Natural killer cell (primary cell): ENCODE results near the gene RHOBTB1. TPM values are rescaled to one million over a fixed set of nuclear protein-coding genes. Genes with fewer than 3 reads are reported as not detected.

Source experiments
- ATAC-seq, 3 donors: fragments of 150-1000 bp in 2 of 3; fragments of 200-7000 bp in 1 of 3; cut with Tn5 transposase; 1 replicate in 1 of 3; 2 replicates in 2 of 3; pipeline ENCODE4 v1.10.0; 2021; ENCODE audit warnings: mild to moderate bottlenecking in 2 of 3, moderate library complexity in 2 of 3
- DNase-seq, 2 donors: peaks; one replicate each; pipeline versions ENCODE4 v3.0.0 to v3.0.0-alpha.2; 2013 to 2021; ENCODE audit warnings: mixed read lengths in 1 of 2
- H3K27ac ChIP-seq: one replicate; pipeline ENCODE4 v1.5.1; 2013; ENCODE audit warnings: mild to moderate bottlenecking, low read length
- H3K27me3 ChIP-seq: one replicate; pipeline ENCODE4 v1.6.1; 2013; ENCODE audit warnings: low read length; ENCODE audit not compliant: control insufficient read depth, insufficient read depth
- H3K36me3 ChIP-seq: one replicate; pipeline ENCODE4 v1.6.1; 2013; ENCODE audit warnings: low read length; ENCODE audit not compliant: control insufficient read depth, insufficient read depth
- H3K4me1 ChIP-seq: one replicate; pipeline ENCODE4 v1.6.1; 2013; ENCODE audit warnings: low read length; ENCODE audit not compliant: control insufficient read depth, insufficient read depth
- H3K4me3 ChIP-seq: one replicate; pipeline ENCODE4 v1.5.1; 2013; ENCODE audit warnings: low read length
- H3K9me3 ChIP-seq: one replicate; pipeline ENCODE4 v1.6.1; 2013; ENCODE audit warnings: low read length; ENCODE audit not compliant: control insufficient read depth, insufficient read depth
- H3K27ac Mint-ChIP-seq, 2 donors: one replicate each; pipeline ENCODE4 v1.8.0; 2022; ENCODE audit warnings: mild to moderate bottlenecking in 2 of 2, mixed read lengths in 2 of 2, moderate library complexity in 1 of 2
- H3K27me3 Mint-ChIP-seq, 2 donors: one replicate each; pipeline ENCODE4 v1.8.0; 2022; ENCODE audit warnings: low read depth in 2 of 2, mixed read lengths in 2 of 2
- H3K36me3 Mint-ChIP-seq: one replicate; pipeline ENCODE4 v1.8.0; 2022; ENCODE audit warnings: mixed read lengths
- H3K4me1 Mint-ChIP-seq, 2 donors: one replicate each; pipeline ENCODE4 v1.8.0; 2022; ENCODE audit warnings: mixed read lengths in 2 of 2
- H3K4me3 Mint-ChIP-seq: one replicate; pipeline ENCODE4 v1.8.0; 2022; ENCODE audit warnings: mild to moderate bottlenecking, moderate library complexity, mixed read lengths
- H3K9me3 Mint-ChIP-seq, 2 donors: one replicate each; pipeline ENCODE4 v1.8.0; 2022; ENCODE audit warnings: mixed read lengths in 2 of 2
- CTCF ChIP-seq: fragments of 200-600 bp; IDR thresholded peaks from one replicate; pipeline ENCODE4 v1.8.0; 2022; ENCODE audit warnings: antibody characterized with exemption
- WGBS: methylation state at CpG from one replicate; pipeline ENCODE4 v1.1.7; 2013; ENCODE audit warnings: missing lambda C conversion rate; ENCODE audit not compliant: insufficient coverage; 5-methylcytosine and 5-hydroxymethylcytosine counted together
- intact Hi-C: fragments of 100-400 bp; cut with micrococcal nuclease; formaldehyde crosslinking; loops from one replicate; pipeline ENCODE4 v1.14.2; 2022
- total RNA-seq, 4 donors: library from RNA; stranded (reverse); fragments of 120-200 nt in 1 of 4; gene quantifications; one replicate each; pipeline versions ENCODE4 v1.2.3 to v1.2.4, GENCODE V29; 2013 to 2022

Gene RHOBTB1
- total RNA-seq, 3 donors from 2014 or later (not counting 1 experiment from before 2014, with no cell fraction given) = 0.97 to 1.9 (median 1.1) TPM

GRCh38 chr10:60960913-60961312 is 16.9 kb upstream of the RHOBTB1 start:
- Histone ChIP-seq H3K27ac (no peak overlapping the region), H3K4me3 (no peak overlapping the region), H3K36me3 (no peaks in the 10 kb centered on the region), H3K4me1 (no peaks in the 10 kb centered on the region), H3K9me3 (no peaks in the 10 kb centered on the region), H3K27me3 (no peaks in the 10 kb centered on the region)
- Mint-ChIP-seq H3K9me3 (no peaks in the 10 kb centered on the region), H3K4me3 (no peak overlapping the region), H3K27ac (no peak overlapping the region), H3K4me1 (no peaks in the 10 kb centered on the region), H3K36me3 (no peaks in the 10 kb centered on the region), H3K27me3 (peaks cover 2 to 16% of the 10 kb centered on the region in 2 donors)
- intact Hi-C loops = no loop called here
- no CpG with 5 or more reads among the region's 1 CpG for WGBS
- no peak for TF ChIP-seq CTCF
- ATAC-seq = no peak
- DNase-seq = no peak

DNA sequence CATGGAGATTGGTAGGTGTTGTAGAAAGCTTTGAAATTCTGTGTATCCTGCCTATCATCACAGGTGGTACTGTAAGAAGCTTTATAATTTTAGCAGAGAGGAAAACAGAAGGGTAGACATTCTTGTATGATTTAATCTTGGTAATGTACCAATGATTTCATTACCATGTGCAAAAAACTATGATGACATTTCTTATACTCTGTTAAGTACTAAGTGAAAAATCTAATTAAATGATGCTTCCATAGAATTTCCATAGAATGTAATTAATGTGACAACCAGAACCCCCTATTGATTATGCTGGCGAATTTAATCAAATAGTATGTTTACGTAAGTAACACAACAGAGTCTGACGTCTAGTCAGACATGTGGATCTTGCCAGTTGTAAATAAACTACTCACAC is 16.0 kb upstream of the RHOBTB1 start:
- H3K4me1 Mint-ChIP-seq = no peaks in the 10 kb centered on the region
- no peaks in the 10 kb centered on the region for H3K9me3 Mint-ChIP-seq
- no peaks in the 10 kb centered on the region for H3K36me3 Mint-ChIP-seq
- H3K4me3 ChIP-seq = no peak overlapping the region
- H3K4me3 Mint-ChIP-seq = no peak overlapping the region
- TF ChIP-seq CTCF = no peak
- ATAC-seq (no peak), DNase-seq (no peak)
- H3K27ac Mint-ChIP-seq = no peak overlapping the region
- H3K36me3 ChIP-seq = no peaks in the 10 kb centered on the region
- H3K27me3 Mint-ChIP-seq = peaks cover 2 to 16% of the 10 kb centered on the region in 2 donors
- no peak overlapping the region for H3K27ac ChIP-seq
- no peaks in the 10 kb centered on the region for H3K27me3 ChIP-seq
- intact Hi-C loops = no loop called here
- no peaks in the 10 kb centered on the region for H3K4me1 ChIP-seq
- 100% methylated on average over 1 of the region's 3 CpGs for whole genome bisulfite sequencing
- no peaks in the 10 kb centered on the region for H3K9me3 ChIP-seq

DNA sequence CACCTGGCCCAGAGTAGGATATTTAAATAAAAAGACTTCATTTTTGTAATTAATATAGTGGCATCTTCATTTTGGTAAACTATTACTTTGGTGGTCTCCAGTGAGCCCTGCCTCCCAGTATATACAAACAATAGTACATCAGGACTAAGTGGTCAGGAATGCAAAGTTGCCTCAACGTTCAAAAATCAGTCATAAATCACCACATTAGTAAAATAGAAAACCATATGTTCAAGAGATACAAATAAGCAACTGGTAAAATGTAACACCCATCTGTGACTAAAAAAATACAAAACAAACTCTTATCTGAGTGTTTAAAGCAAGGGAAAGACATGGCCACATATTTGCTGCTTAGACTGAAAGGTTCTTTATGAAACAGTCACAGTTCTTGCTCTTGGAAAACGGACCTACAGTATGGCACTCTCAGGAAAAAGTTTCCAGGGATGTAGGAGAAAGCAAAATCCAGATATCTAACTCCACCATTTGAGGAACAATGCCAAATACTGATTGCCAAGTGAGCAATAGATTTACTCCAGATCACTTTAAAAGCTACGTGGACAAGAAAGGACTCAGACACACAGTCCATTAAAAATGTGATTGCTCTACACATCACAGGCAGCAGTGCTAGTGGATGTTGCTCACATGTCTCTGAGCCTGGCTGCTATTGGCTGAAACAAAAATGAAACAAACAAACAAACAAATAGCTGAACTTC is 15.1 kb upstream of the RHOBTB1 start:
- H3K9me3 Mint-ChIP-seq = no peaks in the 10 kb centered on the region
- intact Hi-C loops = no loop called here
- no peaks in the 10 kb centered on the region for H3K9me3 ChIP-seq
- no peak for TF ChIP-seq CTCF
- H3K4me1 Mint-ChIP-seq = no peaks in the 10 kb centered on the region
- no peak overlapping the region for H3K27ac ChIP-seq
- no peaks in the 10 kb centered on the region for H3K36me3 Mint-ChIP-seq
- DNase-seq (no peak), ATAC-seq (no peak)
- H3K36me3 ChIP-seq = no peaks in the 10 kb centered on the region
- no peak overlapping the region for H3K4me3 ChIP-seq
- H3K4me1 ChIP-seq = no peaks in the 10 kb centered on the region
- H3K27ac Mint-ChIP-seq = no peak overlapping the region
- H3K27me3 ChIP-seq = no peaks in the 10 kb centered on the region
- no peak overlapping the region for H3K4me3 Mint-ChIP-seq
- WGBS = 51% methylated on average over 3 of the region's 3 CpGs
- peaks cover 2 to 13% of the 10 kb centered on the region in 2 donors for H3K27me3 Mint-ChIP-seq
